Thoracic aorta (tissue), 2 donors: ENCODE data around the gene BPI. TPM values are rescaled to one million over a fixed set of nuclear protein-coding genes. Genes with fewer than 3 reads are reported as not detected.
A peak's percentile ranks its signal among the peaks of the same experiment; 100 is the strongest.

ENCODE experiments used
- ATAC-seq: fragments of 150-250 bp; one replicate; pipeline ENCODE4 v1.8.0; 2017; ENCODE audit warnings: low read depth; ENCODE audit not compliant: insufficient number of reproducible peaks, low FRiP score
- DNase-seq: peaks from one replicate; pipeline ENCODE4 v3.0.0-alpha.2; 2020; ENCODE audit warnings: low spot score
- H3K27ac ChIP-seq, 2 donors: fragments of 200-600 bp; sonication (generic); 1 replicate in 1 of 2; 2 replicates in 1 of 2; pipeline ENCODE4 v1.5.1; 2016; ENCODE audit warnings: mild to moderate bottlenecking in 2 of 2, moderate library complexity in 2 of 2
- H3K27me3 ChIP-seq: fragments of 200-600 bp; sonication (generic); replicated peaks from 2 replicates; pipeline ENCODE4 v1.6.0; 2016; ENCODE audit warnings: mild to moderate bottlenecking; ENCODE audit not compliant: insufficient read depth
- H3K36me3 ChIP-seq: fragments of 200-600 bp; sonication (generic); one replicate; pipeline ENCODE4 v1.5.1; 2016
- H3K4me1 ChIP-seq, 2 donors: fragments of 200-600 bp; sonication (generic); 1 replicate in 1 of 2; 2 replicates in 1 of 2; pipeline versions ENCODE4 v1.5.1 to v1.6.0; 2016; ENCODE audit warnings: low read depth in 2 of 2, mild to moderate bottlenecking in 1 of 2; ENCODE audit not compliant: control insufficient read depth in 1 of 2
- H3K4me3 ChIP-seq: fragments of 200-600 bp; sonication (generic); 2 replicates; pipeline ENCODE4 v1.5.1; 2016; ENCODE audit warnings: mild to moderate bottlenecking
- H3K9me3 ChIP-seq: fragments of 200-600 bp; sonication (generic); 2 replicates; pipeline ENCODE4 v1.5.1; 2016
- CTCF ChIP-seq: fragments of 200-600 bp; sonication (generic); IDR thresholded peaks from one replicate; pipeline ENCODE4 v1.5.1; 2019; ENCODE audit warnings: antibody characterized with exemption
- total RNA-seq, 2 donors: library from RNA; depleted of rRNA; stranded (reverse); fragments of >200 nt; gene quantifications; one replicate each; pipeline versions ENCODE4 v1.1.0 to v1.2.3, GENCODE V29; 2016

The BPI gene
- total RNA-seq, 2 donors from 2014 or later = 0.35 to 4.1 TPM

GRCh38 chr20:38298768-38299288 lies 5.1 kb upstream of the BPI start:
- peak; percentile 89 for ATAC-seq

GRCh38 chr20:38299963-38300362 lies 4.0 kb upstream of the BPI start:
- Histone ChIP-seq H3K9me3 (no peaks in the 10 kb centered on the region), H3K27me3 (no peaks in the 10 kb centered on the region), H3K36me3 (no peaks in the 10 kb centered on the region), H3K4me3 (no peak overlapping the region), H3K27ac (peak overlapping the region in 1 of 2 donors; percentile 91), H3K4me1 (peaks cover 12 to 17% of the 10 kb centered on the region in 2 donors)
- no peak for DNase-seq
- no peak for TF ChIP-seq CTCF
- no peak for ATAC-seq

More at GRCh38 chr20:38298768-38299288, 5.1 kb upstream of the BPI start:
- Histone ChIP-seq H3K27ac (peak overlapping the region; percentile 81 to 91), H3K36me3 (no peaks in the 10 kb centered on the region), H3K4me1 (peaks cover 12 to 17% of the 10 kb centered on the region in 2 donors), H3K27me3 (no peaks in the 10 kb centered on the region), H3K9me3 (no peaks in the 10 kb centered on the region), H3K4me3 (peak overlapping the region; percentile 38)
- peak; percentile 40 for DNase-seq
- no peak for TF ChIP-seq CTCF

GRCh38 chr20:38300438-38300837 lies 3.5 kb upstream of the BPI start:
- no peaks in the 10 kb centered on the region for H3K9me3 ChIP-seq
- ATAC-seq = no peak
- TF ChIP-seq CTCF = no peak
- peaks cover 12 to 17% of the 10 kb centered on the region in 2 donors for H3K4me1 ChIP-seq
- H3K27me3 ChIP-seq = no peaks in the 10 kb centered on the region
- no peak overlapping the region for H3K27ac ChIP-seq
- no peak for DNase-seq
- H3K4me3 ChIP-seq = no peak overlapping the region
- no peaks in the 10 kb centered on the region for H3K36me3 ChIP-seq

- no peak for TF ChIP-seq CTCF
- H3K27me3 ChIP-seq = no peaks in the 10 kb centered on the region
- H3K27ac ChIP-seq = no peak overlapping the region
- H3K9me3 ChIP-seq = no peaks in the 10 kb centered on the region
- H3K4me1 ChIP-seq = peaks cover 12 to 17% of the 10 kb centered on the region in 2 donors
- H3K4me3 ChIP-seq = no peak overlapping the region
- ATAC-seq (no peak), DNase-seq (no peak)
- H3K36me3 ChIP-seq = no peaks in the 10 kb centered on the region
Measured at GRCh38 chr20:38301309-38301708, 2.6 kb upstream of the BPI start.

GRCh38 chr20:38302786-38303185 lies 1.2 kb upstream of the BPI start:
- Histone ChIP-seq H3K27me3 (no peaks in the 10 kb centered on the region), H3K4me1 (peaks cover 12 to 17% of the 10 kb centered on the region in 2 donors), H3K36me3 (no peaks in the 10 kb centered on the region), H3K4me3 (no peak overlapping the region), H3K9me3 (no peaks in the 10 kb centered on the region), H3K27ac (no peak overlapping the region)
- ATAC-seq (no peak), DNase-seq (no peak)
- no peak for TF ChIP-seq CTCF
